ENCODE data around the gene GATA2.

The GATA2 gene

DNA sequence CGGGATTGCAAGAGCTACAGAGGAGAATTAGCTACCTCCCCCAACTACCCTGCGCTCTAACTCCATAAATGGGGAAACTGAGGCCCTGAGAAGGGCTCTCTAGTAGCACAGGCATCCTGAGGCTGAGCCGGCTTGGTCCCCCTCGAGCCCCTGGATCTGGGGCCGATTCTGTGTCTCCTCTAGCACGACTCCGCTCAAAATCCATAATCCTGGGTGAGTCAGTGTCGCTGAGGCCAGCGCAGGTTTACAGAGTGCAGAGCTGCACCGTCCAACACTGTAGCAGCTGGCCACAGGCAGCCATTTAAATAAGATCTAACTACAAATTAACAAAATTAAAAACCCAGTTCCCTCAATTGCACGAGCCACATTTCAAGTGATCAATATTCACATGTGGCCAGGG, 10.8 kb downstream of the GATA2 start:
- H3K4me3 ChIP-seq (ENCODE audit: control insufficient read depth, low read depth, low read length) = no peak overlapping the region
- DNase-seq (ENCODE audit: low read depth) = no peak
- no peak for TF ChIP-seq CTCF (IDR thresholded peaks at IDR 0.05; ENCODE audit: control insufficient read depth, insufficient read depth, low read depth, low read length, missing control alignments)

- H3K4me3 ChIP-seq (ENCODE audit: control insufficient read depth, low read depth, low read length) = no peak overlapping the region
- no peak for TF ChIP-seq CTCF (IDR thresholded peaks at IDR 0.05; ENCODE audit: control insufficient read depth, insufficient read depth, low read depth, low read length, missing control alignments)
- no peak for DNase-seq (ENCODE audit: low read depth)
Measured at GRCh38 chr3:128481438-128481942, 11.5 kb downstream of the GATA2 start.

DNA sequence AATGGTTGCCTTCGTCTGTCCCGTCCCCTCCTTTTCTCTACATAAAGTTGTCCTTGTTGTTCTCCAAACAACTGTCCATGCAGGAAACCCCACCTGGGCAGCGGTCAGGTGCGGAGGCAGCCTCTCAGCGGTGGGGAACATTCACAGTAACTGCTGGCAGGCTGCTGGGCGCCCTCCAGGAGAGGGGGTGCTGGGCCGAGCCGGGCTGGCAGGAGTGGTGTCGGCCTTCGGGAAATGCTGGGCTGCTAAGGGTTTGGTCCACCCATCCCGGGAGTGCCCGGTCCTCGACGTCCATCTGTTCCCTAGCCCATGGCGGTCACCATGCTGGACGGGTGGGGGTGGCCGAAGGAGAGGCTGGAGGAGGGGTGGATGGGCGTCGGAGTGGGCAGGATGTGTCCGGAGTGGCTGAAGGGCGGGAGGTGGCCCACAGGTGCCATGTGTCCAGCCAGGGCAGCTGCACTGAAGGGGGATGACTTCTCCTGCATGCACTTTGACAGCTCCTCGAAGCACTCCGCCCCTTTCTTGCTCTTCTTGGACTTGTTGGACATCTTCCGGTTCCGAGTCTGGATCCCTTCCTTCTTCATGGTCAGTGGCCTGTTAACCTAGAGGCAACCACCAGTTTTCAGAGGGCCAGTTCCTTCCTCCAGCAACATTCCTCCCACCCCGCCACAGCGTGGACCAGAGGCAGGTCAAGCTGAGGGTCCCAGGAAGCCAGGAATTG, 12.1 kb downstream of the GATA2 start:
- TF ChIP-seq CTCF (IDR thresholded peaks at IDR 0.05; ENCODE audit: control insufficient read depth, insufficient read depth, low read depth, low read length, missing control alignments) = no peak
- H3K4me3 ChIP-seq (ENCODE audit: control insufficient read depth, low read depth, low read length) = no peak overlapping the region
- DNase-seq (ENCODE audit: low read depth) = no peak

DNA sequence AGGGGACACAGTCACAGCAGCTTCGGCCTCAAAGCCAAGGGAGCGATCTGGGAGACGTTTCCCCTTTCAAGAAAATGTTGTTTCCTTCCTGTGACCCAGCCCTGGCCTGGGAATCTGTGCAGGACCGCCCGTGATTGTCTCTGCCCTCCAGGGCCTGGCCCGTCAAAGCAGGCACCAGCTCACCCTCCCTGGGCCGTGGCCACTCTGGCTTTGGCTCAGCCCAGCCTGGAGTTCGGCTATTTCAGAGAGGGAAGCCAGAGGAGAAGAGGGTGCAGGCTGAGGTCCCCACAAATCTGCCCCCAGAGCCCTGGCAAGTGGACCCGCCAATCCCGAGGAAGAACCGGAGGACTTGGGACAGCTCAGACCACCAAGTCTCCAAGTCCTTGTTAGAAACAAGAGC, 12.7 kb downstream of the GATA2 start:
- DNase-seq (ENCODE audit: low read depth) = no peak
- no peak overlapping the region for H3K4me3 ChIP-seq (ENCODE audit: control insufficient read depth, low read depth, low read length)
- TF ChIP-seq CTCF (IDR thresholded peaks at IDR 0.05; ENCODE audit: control insufficient read depth, insufficient read depth, low read depth, low read length, missing control alignments) = no peak

DNA sequence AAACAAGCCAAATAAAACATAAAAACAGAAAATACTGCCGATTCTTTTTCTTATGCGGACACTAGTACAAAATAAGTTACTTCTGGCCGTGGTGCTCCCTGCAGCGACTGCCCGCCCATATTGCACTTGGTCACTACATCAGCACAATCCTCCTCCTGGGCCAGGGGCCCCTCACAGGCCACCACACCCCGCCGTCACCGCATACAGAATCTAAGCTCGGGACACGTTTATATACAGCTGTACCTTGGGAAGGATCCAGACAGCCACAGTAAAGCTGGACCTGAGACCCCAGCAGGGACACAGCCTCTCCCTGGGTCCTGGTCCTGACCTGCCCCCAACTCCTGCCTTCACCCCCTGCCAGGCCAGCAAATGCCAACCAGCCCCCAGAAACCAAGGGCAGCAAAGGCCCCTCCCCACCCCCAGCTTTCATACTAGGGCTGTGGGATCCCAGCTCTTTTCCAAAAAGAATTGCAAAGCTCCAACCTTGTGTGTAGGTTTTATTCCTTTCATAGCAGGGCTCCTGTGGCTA, 13.4 kb downstream of the GATA2 start:
- TF ChIP-seq CTCF (IDR thresholded peaks at IDR 0.05; ENCODE audit: control insufficient read depth, insufficient read depth, low read depth, low read length, missing control alignments) = no peak
- H3K4me3 ChIP-seq (ENCODE audit: control insufficient read depth, low read depth, low read length) = no peak overlapping the region
- DNase-seq (ENCODE audit: low read depth) = no peak

- no peak overlapping the region for H3K4me3 ChIP-seq (ENCODE audit: control insufficient read depth, low read depth, low read length)
- TF ChIP-seq CTCF (IDR thresholded peaks at IDR 0.05; ENCODE audit: control insufficient read depth, insufficient read depth, low read depth, low read length, missing control alignments) = no peak
- no peak for DNase-seq (ENCODE audit: low read depth)
Measured at GRCh38 chr3:128478576-128479506, 14.2 kb downstream of the GATA2 start.

All from AG09309 (cell line).